Ectodermal cell (in vitro differentiated cells): ENCODE data around the gene ADM5.

ENCODE experiments used
- H3K27ac ChIP-seq: 2 replicates; pipeline ENCODE4 v1.7.0; 2013; ENCODE audit warnings: mild to moderate bottlenecking, low read depth, low read length; ENCODE audit not compliant: insufficient read depth, poor library complexity, severe bottlenecking
- H3K27me3 ChIP-seq: 2 replicates; pipeline ENCODE4 v1.7.0; 2013; ENCODE audit warnings: mild to moderate bottlenecking, low read length; ENCODE audit not compliant: insufficient read depth, control insufficient read depth, poor library complexity, severe bottlenecking
- H3K36me3 ChIP-seq: one replicate; pipeline ENCODE4 v1.7.0; 2013; ENCODE audit warnings: low read length; ENCODE audit not compliant: control insufficient read depth, insufficient read depth
- H3K4me1 ChIP-seq: one replicate; pipeline ENCODE4 v1.7.0; 2013; ENCODE audit warnings: low read length; ENCODE audit not compliant: control insufficient read depth, insufficient read depth
- H3K4me3 ChIP-seq: 2 replicates; pipeline ENCODE4 v1.7.0; 2013; ENCODE audit warnings: low read depth, low read length, control low read depth; ENCODE audit not compliant: insufficient read depth
- H3K9me3 ChIP-seq: 2 replicates; pipeline ENCODE4 v1.7.0; 2013; ENCODE audit warnings: mild to moderate bottlenecking, low read length, moderate library complexity; ENCODE audit not compliant: control insufficient read depth
- WGBS, 2 experiments: methylation state at CpG; one replicate each; pipeline ENCODE4 v1.1.7; 2013; ENCODE audit warnings: missing lambda C conversion rate in 2 of 2; 5-methylcytosine and 5-hydroxymethylcytosine counted together

ADM5 gene

GRCh38 chr19:49669516-49669915, 19.9 kb upstream of the ADM5 start:
- Histone ChIP-seq H3K27me3 (no peaks in the 10 kb centered on the region), H3K4me1 (peaks cover 13% of the 10 kb centered on the region), H3K4me3 (no peak overlapping the region), H3K9me3 (no peaks in the 10 kb centered on the region), H3K27ac (no peak overlapping the region), H3K36me3 (peaks cover 17% of the 10 kb centered on the region)
- 95 to 98% methylated on average over 3 of the region's 3 CpGs for WGBS, 2 experiments

- Histone ChIP-seq H3K36me3 (peaks cover 17% of the 10 kb centered on the region), H3K27ac (no peak overlapping the region)
Measured at GRCh38 chr19:49672131-49672919, 17.1 kb upstream of the ADM5 start.

GRCh38 chr19:49676136-49676783, 13.1 kb upstream of the ADM5 start:
- H3K27me3 ChIP-seq: no peaks in the 10 kb centered on the region
- H3K27ac ChIP-seq: peak overlapping the region; percentile 99
- no peaks in the 10 kb centered on the region for H3K9me3 ChIP-seq
- H3K4me1 ChIP-seq: peaks cover 26% of the 10 kb centered on the region
- H3K4me3 ChIP-seq: peak overlapping the region; percentile 40
- 1% methylated on average over 27 of the region's 27 CpGs for WGBS, 2 experiments
- H3K36me3 ChIP-seq: peaks cover 8% of the 10 kb centered on the region

More at GRCh38 chr19:49672131-49672919, 17.1 kb upstream of the ADM5 start:
- H3K27me3 ChIP-seq: no peaks in the 10 kb centered on the region
- peaks cover 6% of the 10 kb centered on the region for H3K4me1 ChIP-seq
- H3K9me3 ChIP-seq: no peaks in the 10 kb centered on the region
- H3K4me3 ChIP-seq: no peak overlapping the region
- WGBS, 2 experiments: 31 to 33% methylated on average over 28 of the region's 28 CpGs

DNA sequence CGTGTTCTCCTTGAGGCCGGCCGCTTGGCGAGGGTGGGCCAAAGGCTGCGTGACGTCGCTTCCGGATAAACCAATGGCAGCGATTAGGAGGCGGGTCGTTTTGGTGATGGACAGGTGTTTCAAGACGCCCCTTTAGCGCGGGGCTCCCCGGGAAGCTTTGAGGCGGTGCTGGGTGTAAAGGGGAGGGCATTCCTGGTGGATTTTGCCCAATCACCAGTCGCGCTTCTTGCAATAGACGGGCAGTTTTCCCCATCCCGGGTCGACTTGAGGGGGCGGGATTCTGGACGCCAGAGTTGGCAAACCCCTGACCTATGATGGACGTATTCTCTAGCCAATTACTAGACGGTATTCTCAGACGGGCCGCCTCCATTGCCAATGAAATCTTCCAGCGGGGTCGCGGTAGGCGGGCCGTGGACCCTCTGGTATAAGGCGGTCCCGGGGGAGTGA, 12.6 kb upstream of the ADM5 start:
- WGBS, 2 experiments: 0 to 1% methylated on average over 34 of the region's 34 CpGs
- H3K36me3 ChIP-seq: peaks cover 10% of the 10 kb centered on the region
- H3K4me3 ChIP-seq: peak overlapping the region; percentile 78
- H3K27me3 ChIP-seq: no peaks in the 10 kb centered on the region
- H3K9me3 ChIP-seq: no peaks in the 10 kb centered on the region
- peaks cover 24% of the 10 kb centered on the region for H3K4me1 ChIP-seq
- H3K27ac ChIP-seq: peak overlapping the region; percentile 99

GRCh38 chr19:49677231-49677900, 12.0 kb upstream of the ADM5 start, which contains the start of gene PRMT1:
Gene PRMT1, plus strand, starts transcription at chr19:49677271. Its CDS starts 10 bp downstream, at chr19:49677281.
- WGBS, 2 experiments: 0% methylated on average over 57 of the region's 57 CpGs
- Histone ChIP-seq H3K4me1 (peaks cover 20% of the 10 kb centered on the region), H3K4me3 (peak within 1 kb of the TSS; percentile 78), H3K9me3 (no peaks in the 10 kb centered on the region), H3K27ac (peak within 1 kb of the TSS; percentile 99), H3K27me3 (no peaks in the 10 kb centered on the region), H3K36me3 (peaks cover 16% of the 10 kb centered on the region)

GRCh38 chr19:49677901-49678674, 11.3 kb upstream of the ADM5 start:
- peak overlapping the region; percentile 78 for H3K4me3 ChIP-seq
- peak overlapping the region; percentile 93 for H3K27ac ChIP-seq
- H3K36me3 ChIP-seq: peaks cover 17% of the 10 kb centered on the region
- WGBS, 2 experiments: 4 to 5% methylated on average over 21 of the region's 21 CpGs
- H3K27me3 ChIP-seq: no peaks in the 10 kb centered on the region
- H3K9me3 ChIP-seq: no peaks in the 10 kb centered on the region
- peaks cover 20% of the 10 kb centered on the region for H3K4me1 ChIP-seq

GRCh38 chr19:49678985-49679770, 10.2 kb upstream of the ADM5 start:
- Histone ChIP-seq H3K4me1 (peaks cover 20% of the 10 kb centered on the region), H3K36me3 (peaks cover 23% of the 10 kb centered on the region), H3K9me3 (no peaks in the 10 kb centered on the region), H3K27me3 (no peaks in the 10 kb centered on the region), H3K27ac (peak overlapping the region; percentile 76), H3K4me3 (peak overlapping the region; percentile 31)
- WGBS, 2 experiments: 74 to 78% methylated on average over 12 of the region's 12 CpGs

DNA sequence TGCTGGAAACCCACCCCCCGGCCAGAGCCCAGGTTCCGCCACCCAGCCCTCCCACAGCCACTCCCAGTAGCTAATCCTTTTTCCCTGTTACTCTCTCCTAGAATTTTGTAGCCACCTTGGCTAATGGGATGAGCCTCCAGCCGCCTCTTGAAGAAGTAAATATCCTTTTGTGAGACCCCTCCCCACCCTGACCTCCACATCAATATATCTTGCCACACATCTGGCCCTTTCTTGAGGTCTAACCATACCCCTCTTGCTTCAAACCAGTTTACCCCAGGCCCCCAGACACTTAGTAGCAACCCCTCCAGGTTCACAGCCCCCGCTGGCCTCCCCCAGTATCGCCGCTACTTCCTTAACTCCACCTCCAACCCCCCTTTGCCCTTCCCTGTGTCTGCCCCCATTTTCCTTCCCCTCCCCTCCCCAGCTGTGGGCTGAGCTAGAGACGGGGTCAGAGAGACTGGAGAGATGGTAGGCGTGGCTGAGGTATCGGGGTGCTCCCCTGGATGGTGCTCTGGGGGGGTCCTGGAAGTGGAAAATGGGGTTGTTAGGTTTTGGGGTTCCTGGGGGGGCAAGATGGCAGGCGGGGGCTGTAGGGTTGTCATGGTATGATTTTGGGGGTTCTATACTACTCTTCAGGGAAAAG, 9.5 kb upstream of the ADM5 start:
- Histone ChIP-seq H3K4me3 (peak overlapping the region; percentile 31), H3K36me3 (peaks cover 28% of the 10 kb centered on the region)
- 41 to 52% methylated on average over 9 to 10 of the region's 10 CpGs for WGBS, 2 experiments

More for the DNA sequence above, 9.5 kb upstream of the ADM5 start:
- Histone ChIP-seq H3K27ac (peak overlapping the region; percentile 76), H3K27me3 (no peaks in the 10 kb centered on the region), H3K9me3 (no peaks in the 10 kb centered on the region), H3K4me1 (peaks cover 20% of the 10 kb centered on the region)
